Activated T-cell treated with anti-CD3 and anti-CD28 coated beads for 48 hours (primary cell): ENCODE measurements around the gene PRTG.

Source experiments
- DNase-seq: peaks from one replicate; pipeline ENCODE4 v3.0.0-alpha.2; 2020; ENCODE audit warnings: low read depth

Gene PRTG

DNA sequence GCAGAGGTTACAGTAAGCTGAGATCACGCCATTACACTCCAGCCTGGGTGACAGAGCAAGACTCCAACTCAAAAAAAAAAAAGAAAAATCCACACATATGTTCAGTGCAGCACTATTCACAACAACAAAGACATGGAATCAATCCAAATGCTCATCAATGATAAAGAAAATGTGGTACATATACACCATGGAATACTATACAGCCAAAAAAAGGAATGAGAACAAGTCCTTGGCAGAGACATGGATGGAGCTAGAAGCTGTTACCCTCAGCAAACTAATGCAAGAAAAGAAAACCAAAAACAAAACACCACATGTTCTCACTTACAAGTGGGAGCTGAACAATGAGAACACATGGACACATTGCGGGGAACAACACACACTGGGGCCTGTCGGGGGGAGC lies 180.4 kb downstream of the PRTG start:
- no peak for DNase-seq
